HG03103 (cell line): ENCODE measurements around the gene LINC01488.

Experiments
- ATAC-seq: cut with Tn5 transposase; IDR thresholded peaks from one replicate; pipeline ENCODE4 v1.9.1; 2021; ENCODE audit warnings: low read depth; ENCODE audit not compliant: unreplicated experiment

LINC01488 gene

DNA sequence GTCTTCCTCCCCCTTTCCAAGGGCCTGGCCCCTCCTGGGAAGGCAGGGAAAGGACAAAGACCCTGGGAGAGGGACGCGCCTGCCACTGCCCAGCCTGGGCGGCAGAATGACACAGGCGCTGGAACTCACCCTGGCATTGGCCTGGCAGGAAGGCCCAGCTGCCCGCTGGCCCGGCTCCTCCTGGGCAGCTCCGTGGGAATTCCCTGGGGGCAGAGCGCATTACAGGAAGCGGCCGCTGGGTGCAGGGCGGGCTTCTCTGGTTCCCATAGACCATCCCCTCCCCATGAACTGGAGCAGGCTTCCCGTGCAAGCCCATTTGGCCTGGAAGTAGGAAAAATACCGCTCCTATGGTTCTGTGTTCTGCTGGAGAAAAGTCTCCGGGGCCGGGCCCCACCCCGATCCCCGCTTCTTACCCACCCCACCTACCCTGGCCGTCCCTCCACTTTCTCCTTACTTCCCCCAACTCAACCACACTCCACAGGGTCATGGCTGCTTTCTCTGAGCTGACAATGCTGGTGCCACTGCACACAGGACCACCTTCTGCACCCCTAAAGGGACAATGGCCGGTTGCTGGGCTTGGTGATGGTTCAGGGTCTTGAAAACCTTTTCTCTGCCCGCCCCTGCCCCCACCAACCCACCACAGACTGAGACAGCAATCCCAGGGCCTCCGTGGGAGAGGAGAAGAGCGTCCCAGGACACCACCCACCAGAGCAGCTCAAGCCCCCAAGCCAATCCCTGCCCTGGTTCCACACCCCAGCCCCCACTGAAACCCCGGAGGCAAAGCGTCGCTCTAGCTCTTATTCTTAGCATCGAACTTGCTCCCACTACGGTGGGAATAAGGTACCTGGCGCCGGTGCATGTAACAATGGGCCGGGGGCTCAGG, 58.9 kb downstream of the LINC01488 start:
- no peak for ATAC-seq

DNA sequence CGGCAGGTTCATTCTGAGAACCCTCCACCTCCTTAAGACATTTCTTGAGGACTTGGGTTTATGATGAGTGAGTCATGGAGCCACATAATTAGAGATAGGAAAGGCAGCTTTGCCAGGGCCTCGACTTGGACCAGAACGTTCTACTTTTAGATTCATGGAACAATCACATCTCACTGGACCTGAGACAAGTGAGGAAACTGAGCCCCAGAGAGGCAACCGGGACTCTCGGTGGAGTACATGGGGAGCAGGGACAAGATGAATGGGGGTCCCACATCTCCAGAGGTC, 59.5 kb downstream of the LINC01488 start:
- ATAC-seq, result no peak

DNA sequence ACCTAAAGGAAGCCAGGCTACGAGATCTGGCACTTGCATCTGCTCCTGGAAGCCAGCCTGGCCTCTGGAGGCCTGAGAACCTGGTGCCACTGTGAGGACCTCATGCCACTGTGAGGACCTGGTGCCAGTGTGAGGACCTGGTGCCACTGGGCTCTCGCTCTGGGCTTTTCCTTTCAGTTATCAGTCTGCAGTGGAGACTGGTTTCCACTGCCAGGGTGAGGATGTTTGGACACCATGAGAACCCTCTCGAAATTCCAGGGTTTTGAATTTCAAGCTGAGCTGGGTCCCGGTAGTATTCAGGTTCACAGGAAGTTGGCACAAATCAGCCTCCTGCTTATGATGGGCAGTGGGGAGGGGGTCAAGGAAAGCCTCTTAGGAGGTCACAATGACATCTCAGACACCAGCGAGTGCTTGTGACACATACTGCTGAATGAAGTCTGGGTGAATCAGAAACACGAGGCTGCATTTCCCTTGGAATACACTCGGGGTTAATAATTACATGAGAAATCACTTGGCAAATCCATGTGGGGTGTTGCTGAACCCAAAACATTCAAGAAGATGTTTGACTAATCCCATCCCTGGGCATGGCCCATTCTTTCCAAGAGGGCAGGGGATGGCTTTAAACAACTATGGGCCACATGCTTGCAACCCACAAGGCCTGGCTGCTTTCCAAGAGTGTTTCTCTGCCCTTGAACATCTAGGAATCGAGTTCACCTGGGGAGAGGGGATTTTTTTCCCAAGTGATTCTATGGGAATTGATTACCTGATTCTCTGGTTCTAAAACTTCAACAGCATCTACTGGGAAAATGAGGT, 60.2 kb downstream of the LINC01488 start:
- ATAC-seq, result no peak

DNA sequence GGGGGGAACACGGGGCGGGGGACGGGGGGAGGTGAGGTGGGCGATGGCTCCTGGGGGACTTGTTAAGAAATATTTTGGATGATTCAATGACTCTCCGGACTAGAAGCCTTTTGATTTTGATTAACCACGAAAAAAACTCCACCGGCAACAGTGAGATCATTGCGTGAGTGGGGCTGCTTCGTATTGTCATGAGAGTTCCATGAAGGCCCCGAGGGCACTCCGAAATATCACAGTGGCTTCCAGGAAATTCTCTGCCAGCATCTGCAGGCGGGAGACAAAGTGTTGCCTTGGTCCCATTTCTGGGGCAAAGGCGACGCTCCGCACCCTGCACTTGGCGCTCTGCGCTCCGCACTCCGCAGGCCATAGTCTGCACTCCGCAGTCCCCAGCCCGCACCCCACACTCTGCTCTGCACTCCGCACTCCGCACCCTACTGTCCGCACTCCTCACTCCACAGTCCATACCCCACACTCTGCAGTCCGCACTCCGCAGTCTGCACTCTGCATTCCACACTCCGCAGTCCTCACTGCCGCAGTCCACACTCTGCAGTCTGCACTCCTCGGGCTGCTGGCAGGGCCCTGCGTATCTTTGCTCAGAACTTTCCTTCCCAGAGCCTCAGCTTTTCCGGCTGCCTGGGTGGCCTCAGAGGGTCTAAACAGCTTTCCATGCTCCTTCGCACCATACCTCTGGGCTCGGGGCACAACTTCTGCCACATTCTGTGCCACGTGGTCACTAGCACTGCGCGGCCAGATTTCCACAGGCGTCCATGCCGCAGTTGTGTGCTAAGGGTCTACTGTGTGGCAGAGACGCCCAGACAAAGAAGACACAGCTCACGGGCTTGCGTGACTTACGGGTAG, 61.1 kb downstream of the LINC01488 start:
- ATAC-seq, result no peak
